H9 (cell line): Measurements from ENCODE around the gene BET1L. TPM values are rescaled to one million over a fixed set of nuclear protein-coding genes. Genes with fewer than 3 reads are reported as not detected.

Experiments
- DNase-seq: peaks from one replicate; pipeline ENCODE4 v3.0.0-alpha.2; 2017
- H2AFZ ChIP-seq: one replicate; pipeline ENCODE4 v1.6.1; 2013; ENCODE audit warnings: mild to moderate bottlenecking, low read length, control low read depth, moderate library complexity
- H2AK5ac ChIP-seq: 2 replicates; pipeline ENCODE4 v1.6.1; 2013; ENCODE audit warnings: low read length, control low read depth, mixed read lengths; ENCODE audit not compliant: insufficient read length
- H2BK120ac ChIP-seq: one replicate; pipeline ENCODE4 v1.6.1; 2013; ENCODE audit warnings: low read depth, mild to moderate bottlenecking, low read length, control low read depth, inconsistent platforms; ENCODE audit not compliant: poor library complexity, severe bottlenecking
- H2BK12ac ChIP-seq: 2 replicates; pipeline ENCODE4 v1.6.1; 2013; ENCODE audit warnings: low read length, control low read depth, mixed read lengths, low read depth; ENCODE audit not compliant: insufficient read length
- H2BK15ac ChIP-seq: 2 replicates; pipeline ENCODE4 v1.6.1; 2013; ENCODE audit warnings: low read depth, low read length, control low read depth
- H2BK20ac ChIP-seq: one replicate; pipeline ENCODE4 v1.6.1; 2013; ENCODE audit warnings: low read depth, mild to moderate bottlenecking, low read length, control low read depth, inconsistent platforms; ENCODE audit not compliant: poor library complexity, severe bottlenecking
- H2BK5ac ChIP-seq: 2 replicates; pipeline ENCODE4 v1.6.1; 2013; ENCODE audit warnings: low read length, control low read depth, mixed read lengths; ENCODE audit not compliant: insufficient read length
- H3K14ac ChIP-seq: 2 replicates; pipeline ENCODE4 v1.6.1; 2013; ENCODE audit warnings: low read length, control low read depth; ENCODE audit not compliant: insufficient read depth
- H3K18ac ChIP-seq: 2 replicates; pipeline ENCODE4 v1.6.1; 2013; ENCODE audit warnings: low read depth, mild to moderate bottlenecking, mixed read lengths, low read length, control low read depth; ENCODE audit not compliant: insufficient read length
- H3K23ac ChIP-seq: 2 replicates; pipeline ENCODE4 v1.6.1; 2013; ENCODE audit warnings: low read length, control low read depth, mixed read lengths, low read depth; ENCODE audit not compliant: insufficient read length
- H3K23me2 ChIP-seq: 2 replicates; pipeline ENCODE4 v1.6.1; 2013; ENCODE audit warnings: low read depth, mild to moderate bottlenecking, mixed read lengths, low read length, control low read depth; ENCODE audit not compliant: insufficient read length, poor library complexity, severe bottlenecking
- H3K27ac ChIP-seq: 2 replicates; pipeline ENCODE4 v1.5.1; 2013; ENCODE audit warnings: low read length, control low read depth, mixed read lengths, low read depth; ENCODE audit not compliant: insufficient read length
- H3K27me3 ChIP-seq: 2 replicates; pipeline ENCODE4 v1.6.1; 2013; ENCODE audit warnings: low read length, control low read depth, inconsistent platforms; ENCODE audit not compliant: insufficient read depth
- H3K4ac ChIP-seq: 2 replicates; pipeline ENCODE4 v1.6.1; 2013; ENCODE audit warnings: low read depth, mild to moderate bottlenecking, control low read depth, inconsistent platforms, low read length, moderate library complexity
- H3K4me1 ChIP-seq: 2 replicates; pipeline ENCODE4 v1.6.1; 2013; ENCODE audit warnings: low read length, control low read depth, inconsistent platforms; ENCODE audit not compliant: insufficient read depth
- H3K4me2 ChIP-seq: 2 replicates; pipeline ENCODE4 v1.6.1; 2013; ENCODE audit warnings: low read length, control low read depth, mixed read lengths; ENCODE audit not compliant: insufficient read length, insufficient read depth
- H3K56ac ChIP-seq: 2 replicates; pipeline ENCODE4 v1.6.1; 2013; ENCODE audit warnings: low read depth, mild to moderate bottlenecking, mixed read lengths, low read length, control low read depth; ENCODE audit not compliant: insufficient read length
- H3K79me1 ChIP-seq: 2 replicates; pipeline ENCODE4 v1.6.1; 2013; ENCODE audit warnings: low read depth, mild to moderate bottlenecking, moderate library complexity, low read length, control low read depth, inconsistent platforms; ENCODE audit not compliant: insufficient read depth, poor library complexity, severe bottlenecking
- H3K79me2 ChIP-seq: 2 replicates; pipeline ENCODE4 v1.6.1; 2013; ENCODE audit warnings: low read length, control low read depth, inconsistent platforms; ENCODE audit not compliant: insufficient read depth
- H3K9ac ChIP-seq: 2 replicates; pipeline ENCODE4 v1.6.1; 2013; ENCODE audit warnings: low read length, control low read depth, mixed read lengths; ENCODE audit not compliant: insufficient read length; ENCODE audit errors: extremely low read depth
- H3K9me3 ChIP-seq: one replicate; pipeline ENCODE4 v1.6.1; 2013; ENCODE audit warnings: low read depth, low read length, inconsistent platforms; ENCODE audit not compliant: control insufficient read depth
- H3T11ph ChIP-seq: one replicate; pipeline ENCODE4 v1.6.1; 2013; ENCODE audit warnings: mild to moderate bottlenecking, low read length, control low read depth, inconsistent platforms
- H4K20me1 ChIP-seq: one replicate; pipeline ENCODE4 v1.6.1; 2013; ENCODE audit not compliant: control insufficient read depth, insufficient read length, insufficient read depth
- H4K5ac ChIP-seq: 2 replicates; pipeline ENCODE4 v1.6.1; 2013; ENCODE audit warnings: low read depth, mild to moderate bottlenecking, mixed read lengths, low read length, control low read depth; ENCODE audit not compliant: insufficient read length
- H4K8ac ChIP-seq: replicated peaks from 2 replicates; pipeline ENCODE4 v1.6.1; 2013; ENCODE audit warnings: low read length, control low read depth, mixed read lengths, low read depth; ENCODE audit not compliant: insufficient read length
- H4K91ac ChIP-seq: 2 replicates; pipeline ENCODE4 v1.6.1; 2013; ENCODE audit warnings: low read depth, mild to moderate bottlenecking, moderate library complexity, mixed read lengths, low read length, control low read depth; ENCODE audit not compliant: insufficient read length
- H3K27ac Mint-ChIP-seq, 3 experiments: 2 replicates in 2 of 3; 3 replicates in 1 of 3; pipeline ENCODE4 v1.8.0; 2020 to 2021; ENCODE audit warnings: mixed read lengths in 3 of 3, mild to moderate bottlenecking in 1 of 3, moderate library complexity in 1 of 3
- H3K27me3 Mint-ChIP-seq: 2 replicates; pipeline ENCODE4 v1.8.0; 2021; ENCODE audit warnings: low read depth, mild to moderate bottlenecking, moderate library complexity, mixed read lengths
- H3K36me3 Mint-ChIP-seq, 3 experiments: 2 replicates in 2 of 3; 3 replicates in 1 of 3; pipeline ENCODE4 v1.8.0; 2020 to 2021; ENCODE audit warnings: low read depth in 3 of 3, mixed read lengths in 3 of 3; ENCODE audit not compliant: insufficient read depth in 1 of 3
- H3K4me1 Mint-ChIP-seq, 2 experiments: 2 replicates each; pipeline ENCODE4 v1.8.0; 2020; ENCODE audit warnings: mixed read lengths in 2 of 2
- H3K4me3 Mint-ChIP-seq, 2 experiments: 2 replicates in 1 of 2; 3 replicates in 1 of 2; pipeline ENCODE4 v1.8.0; 2020 to 2021; ENCODE audit warnings: mild to moderate bottlenecking in 2 of 2, mixed read lengths in 2 of 2, moderate library complexity in 1 of 2
- H3K9me3 Mint-ChIP-seq, 2 experiments: 2 replicates in 1 of 2; 3 replicates in 1 of 2; pipeline ENCODE4 v1.8.0; 2020; ENCODE audit warnings: mild to moderate bottlenecking in 2 of 2, mixed read lengths in 2 of 2, moderate library complexity in 1 of 2
- WGBS: extraction: QIAGEN DNeasy Blood & Tissue Kit; methylation state at CpG from one replicate; pipeline ENCODE4 v1.1.7; 2013; ENCODE audit warnings: missing lambda C conversion rate, low lambda C conversion rate, mixed read lengths; ENCODE audit not compliant: insufficient read length; ENCODE audit errors: extremely low coverage; 5-methylcytosine and 5-hydroxymethylcytosine counted together
- total RNA-seq: library from RNA; stranded (reverse); gene quantifications from 2 replicates; pipeline ENCODE4 v1.2.1, GENCODE V29; 2021
- TF ChIP-seq, protein P1 (sequence below): fragments of 200-600 bp; sonication (generic); conservative IDR thresholded peaks from 3 replicates; pipeline ENCODE4 v1.8.0; 2021; ENCODE audit warnings: antibody characterized with exemption, mild to moderate bottlenecking

BET1L gene
- total RNA-seq, 1 experiment from 2014 or later: 49.4 TPM

DNA sequence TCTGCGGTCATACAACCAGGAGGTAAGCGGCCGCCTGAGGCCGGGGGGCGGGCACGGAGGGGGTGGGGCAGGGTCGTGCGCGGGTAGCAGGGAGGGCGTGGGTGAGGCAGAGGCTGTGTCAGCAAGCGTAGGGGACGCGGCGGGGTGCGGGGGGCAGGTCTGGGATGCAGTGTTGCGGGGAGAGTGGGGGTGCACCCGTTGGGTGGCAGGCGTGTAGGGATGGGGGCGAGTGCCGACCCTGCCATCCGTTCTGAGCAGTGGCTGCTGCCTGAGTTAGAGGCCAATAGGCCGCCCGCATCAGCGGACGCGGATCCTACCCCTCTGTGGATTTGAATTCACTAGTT, 1.7 kb upstream of the BET1L start:
- peaks cover 21% of the 10 kb centered on the region for H3K23me2 ChIP-seq

More for the DNA sequence above, 1.7 kb upstream of the BET1L start:
- Mint-ChIP-seq H3K36me3 (peaks cover 31 to 64% (median 56%) of the 10 kb centered on the region in 3 experiments), H3K27me3 (no peaks in the 10 kb centered on the region), H3K4me3 (peak overlapping the region; percentile 93 to 97), H3K4me1 (peaks cover 5 to 17% of the 10 kb centered on the region in 2 experiments), H3K9me3 (no peaks in the 10 kb centered on the region), H3K27ac (peak overlapping the region in 1 of 3 experiments; percentile 53; a peak in 1 of 7 replicates)
- H2BK20ac ChIP-seq: no peak overlapping the region
- H3K18ac ChIP-seq: no peak overlapping the region
- H4K20me1 ChIP-seq: no peaks in the 10 kb centered on the region
- no peak overlapping the region for H3K14ac ChIP-seq
- H3K27ac ChIP-seq: no peak overlapping the region
- no peak overlapping the region for H2BK120ac ChIP-seq
- no peak overlapping the region for H2BK15ac ChIP-seq
- H2BK5ac ChIP-seq: no peak overlapping the region
- no peak overlapping the region for H2AK5ac ChIP-seq
- H3K9ac ChIP-seq: peak overlapping the region; percentile 54
- H3K4me2 ChIP-seq: peak overlapping the region; percentile 81
- TF ChIP-seq, protein P1, sequence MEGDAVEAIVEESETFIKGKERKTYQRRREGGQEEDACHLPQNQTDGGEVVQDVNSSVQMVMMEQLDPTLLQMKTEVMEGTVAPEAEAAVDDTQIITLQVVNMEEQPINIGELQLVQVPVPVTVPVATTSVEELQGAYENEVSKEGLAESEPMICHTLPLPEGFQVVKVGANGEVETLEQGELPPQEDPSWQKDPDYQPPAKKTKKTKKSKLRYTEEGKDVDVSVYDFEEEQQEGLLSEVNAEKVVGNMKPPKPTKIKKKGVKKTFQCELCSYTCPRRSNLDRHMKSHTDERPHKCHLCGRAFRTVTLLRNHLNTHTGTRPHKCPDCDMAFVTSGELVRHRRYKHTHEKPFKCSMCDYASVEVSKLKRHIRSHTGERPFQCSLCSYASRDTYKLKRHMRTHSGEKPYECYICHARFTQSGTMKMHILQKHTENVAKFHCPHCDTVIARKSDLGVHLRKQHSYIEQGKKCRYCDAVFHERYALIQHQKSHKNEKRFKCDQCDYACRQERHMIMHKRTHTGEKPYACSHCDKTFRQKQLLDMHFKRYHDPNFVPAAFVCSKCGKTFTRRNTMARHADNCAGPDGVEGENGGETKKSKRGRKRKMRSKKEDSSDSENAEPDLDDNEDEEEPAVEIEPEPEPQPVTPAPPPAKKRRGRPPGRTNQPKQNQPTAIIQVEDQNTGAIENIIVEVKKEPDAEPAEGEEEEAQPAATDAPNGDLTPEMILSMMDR: no peak
- H3K4ac ChIP-seq: no peak overlapping the region
- H4K91ac ChIP-seq: no peak overlapping the region
- no peak overlapping the region for H2AFZ ChIP-seq
- no peaks in the 10 kb centered on the region; the same call in 1 of the 2 replicates for H3K79me2 ChIP-seq
- H2BK12ac ChIP-seq: no peak overlapping the region
- no peaks in the 10 kb centered on the region for H3K9me3 ChIP-seq
- H3K79me1 ChIP-seq: peaks cover 5% of the 10 kb centered on the region
- no peaks in the 10 kb centered on the region; the same call in 1 of the 2 replicates for H3K4me1 ChIP-seq
- H3T11ph ChIP-seq: no peak overlapping the region
- no peak overlapping the region for H4K8ac ChIP-seq
- no CpG with 5 or more reads among the region's 26 CpGs for WGBS
- DNase-seq: no peak
- H3K23ac ChIP-seq: no peak overlapping the region
- H3K56ac ChIP-seq: no peak overlapping the region
- H4K5ac ChIP-seq: no peak overlapping the region
- no peaks in the 10 kb centered on the region for H3K27me3 ChIP-seq
